Esophagus squamous epithelium (tissue), 5 donors: ENCODE measurements around the gene FHIT. TPM values are rescaled to one million over a fixed set of nuclear protein-coding genes. Genes with fewer than 3 reads are reported as not detected.

Experiments used
- DNase-seq: peaks from one replicate; lab custom pipeline; 2025; lab: John Stamatoyannopoulos, UW
- H3K27ac ChIP-seq, 4 donors: fragments of 200-600 bp; sonication (generic); one replicate each; pipeline ENCODE4 v1.5.1; 2016 to 2019; ENCODE audit warnings: mild to moderate bottlenecking in 1 of 4
- H3K27me3 ChIP-seq, 4 donors: fragments of 200-600 bp; sonication (generic); 1 replicate in 3 of 4; 2 replicates in 1 of 4; pipeline versions ENCODE4 v1.5.1 to v1.6.0; 2017 to 2021; ENCODE audit warnings: antibody characterized with exemption in 1 of 4
- H3K36me3 ChIP-seq, 3 donors: fragments of 200-600 bp; sonication (generic); one replicate each; pipeline ENCODE4 v1.5.1; 2016 to 2019
- H3K4me1 ChIP-seq, 3 donors: fragments of 200-600 bp; sonication (generic); one replicate each; pipeline ENCODE4 v1.5.1; 2017 to 2019
- H3K4me3 ChIP-seq, 4 donors: fragments of 200-600 bp; sonication (generic); 1 replicate in 3 of 4; 2 replicates in 1 of 4; pipeline ENCODE4 v1.5.1; 2016 to 2019; ENCODE audit warnings: mild to moderate bottlenecking in 2 of 4, moderate library complexity in 1 of 4
- H3K9me3 ChIP-seq, 3 donors: fragments of 200-600 bp; sonication (generic); one replicate each; pipeline ENCODE4 v1.5.1; 2016 to 2019
- CTCF ChIP-seq, 6 experiments: fragments of 450-650 bp in 4 of 6; fragments of 200-600 bp in 2 of 6; sonication (generic) in 2 of 6; IDR thresholded peaks; one replicate each; pipeline ENCODE4 v1.5.1; 2016 to 2019; ENCODE audit warnings: antibody characterized with exemption in 6 of 6, mild to moderate bottlenecking in 4 of 6, moderate library complexity in 4 of 6
- POLR2A ChIP-seq, 4 donors: fragments of 450-650 bp; IDR thresholded peaks; one replicate each; pipeline ENCODE4 v1.6.1; 2017; ENCODE audit warnings: antibody characterized with exemption in 4 of 4, mild to moderate bottlenecking in 4 of 4, moderate library complexity in 3 of 4
- WGBS, 2 donors: methylation state at CpG; one replicate each; pipeline ENCODE4 v1.1.5; 2018; 5-methylcytosine and 5-hydroxymethylcytosine counted together
- intact Hi-C: fragments of 100-400 bp; cut with DNase I; formaldehyde crosslinking; loops from one replicate; pipeline ENCODE4 v1.15.0; 2022
- total RNA-seq, 4 donors: library from RNA; depleted of rRNA; stranded (reverse); fragments of >200 nt; gene quantifications; one replicate each; pipeline ENCODE4 v1.1.0, GENCODE V29; 2016
- donor health status: DM: yes; HTN: yes; CAD: no.

Gene FHIT
- total RNA-seq, 4 donors from 2014 or later, result 0.64 to 5.7 (median 3.1) TPM

GRCh38 chr3:59843821-59844220 lies 1407.4 kb downstream of the FHIT start:
- Histone ChIP-seq H3K9me3 (no peaks in the 10 kb centered on the region), H3K27me3 (no peaks in the 10 kb centered on the region), H3K4me3 (no peak overlapping the region), H3K27ac (no peak overlapping the region), H3K4me1 (no peaks in the 10 kb centered on the region), H3K36me3 (no peaks in the 10 kb centered on the region)
- 64 to 83% methylated on average over 1 of the region's 1 CpG for WGBS, 2 donors
- TF ChIP-seq POLR2A (IDR thresholded peaks at IDR 0.05), result no peak
- TF ChIP-seq CTCF (IDR thresholded peaks at IDR 0.05), result no peak
- DNase-seq, result no peak
- intact Hi-C loops, result no loop called here

- no peak overlapping the region for H3K27ac ChIP-seq
- H3K27me3 ChIP-seq, result no peaks in the 10 kb centered on the region
- DNase-seq, result no peak
- intact Hi-C loops, result no loop called here
- no peak for TF ChIP-seq POLR2A (IDR thresholded peaks at IDR 0.05)
- TF ChIP-seq CTCF (IDR thresholded peaks at IDR 0.05), result no peak
- no peaks in the 10 kb centered on the region for H3K9me3 ChIP-seq
- no peaks in the 10 kb centered on the region for H3K36me3 ChIP-seq
- WGBS, 2 donors, result 35 to 43% methylated on average over 1 of the region's 1 CpG
- no peak overlapping the region for H3K4me3 ChIP-seq
- H3K4me1 ChIP-seq, result no peaks in the 10 kb centered on the region
These were observed 1411.3 kb downstream of the FHIT start for GRCh38 chr3:59839810-59840515.

GRCh38 chr3:59839283-59839682 lies 1412.0 kb downstream of the FHIT start:
- Histone ChIP-seq H3K9me3 (no peaks in the 10 kb centered on the region), H3K4me3 (no peak overlapping the region), H3K36me3 (no peaks in the 10 kb centered on the region), H3K4me1 (no peaks in the 10 kb centered on the region), H3K27ac (no peak overlapping the region), H3K27me3 (no peaks in the 10 kb centered on the region)
- intact Hi-C loops, result no loop called here
- no peak for DNase-seq
- TF ChIP-seq CTCF (IDR thresholded peaks at IDR 0.05) (no peak), POLR2A (IDR thresholded peaks at IDR 0.05) (no peak)
- WGBS, 2 donors, result 82 to 90% methylated on average over 3 of the region's 3 CpGs

GRCh38 chr3:59836531-59836930 lies 1414.7 kb downstream of the FHIT start:
- no peak for TF ChIP-seq CTCF (IDR thresholded peaks at IDR 0.05)
- no peak for TF ChIP-seq POLR2A (IDR thresholded peaks at IDR 0.05)

GRCh38 chr3:59832702-59833101 lies 1418.5 kb downstream of the FHIT start:
- Histone ChIP-seq H3K4me1 (no peaks in the 10 kb centered on the region), H3K27me3 (no peaks in the 10 kb centered on the region), H3K9me3 (no peaks in the 10 kb centered on the region), H3K4me3 (no peak overlapping the region), H3K36me3 (no peaks in the 10 kb centered on the region), H3K27ac (no peak overlapping the region)
- intact Hi-C loops, result no loop called here
- 77 to 78% methylated on average over 3 of the region's 3 CpGs for WGBS, 2 donors
- no peak for DNase-seq
- TF ChIP-seq CTCF (IDR thresholded peaks at IDR 0.05) (no peak), POLR2A (IDR thresholded peaks at IDR 0.05) (no peak)

More at GRCh38 chr3:59836531-59836930, 1414.7 kb downstream of the FHIT start:
- intact Hi-C loops, result no loop called here
- Histone ChIP-seq H3K27ac (no peak overlapping the region), H3K4me1 (no peaks in the 10 kb centered on the region), H3K36me3 (no peaks in the 10 kb centered on the region), H3K4me3 (no peak overlapping the region), H3K9me3 (no peaks in the 10 kb centered on the region), H3K27me3 (no peaks in the 10 kb centered on the region)
- 75 to 87% methylated on average over 3 of the region's 3 CpGs for WGBS, 2 donors
- DNase-seq, result no peak
